GM19035 (cell line): ENCODE results near the gene SAP25.

ENCODE experiments used
- ATAC-seq: cut with Tn5 transposase; IDR thresholded peaks from one replicate; pipeline ENCODE4 v1.9.1; 2021; ENCODE audit not compliant: unreplicated experiment

Gene SAP25

GRCh38 chr7:100573691-100574361 lies at the start of gene SAP25:
TSS of gene SAP25 (minus strand) at chr7:100573900. CDS start at chr7:100573742, 158 bp downstream.
- no peak for ATAC-seq

GRCh38 chr7:100621554-100621953 lies 47.9 kb upstream of the SAP25 start:
- no peak for ATAC-seq

GRCh38 chr7:100620804-100621203 lies 47.1 kb upstream of the SAP25 start:
- no peak for ATAC-seq

GRCh38 chr7:100620239-100620638 lies 46.5 kb upstream of the SAP25 start:
- no peak for ATAC-seq

GRCh38 chr7:100614308-100614861 lies 40.7 kb upstream of the SAP25 start:
- no peak for ATAC-seq

- no peak for ATAC-seq
These were observed 39.9 kb upstream of the SAP25 start for GRCh38 chr7:100613412-100614175.

- ATAC-seq = no peak
These were observed 39.2 kb upstream of the SAP25 start for GRCh38 chr7:100612730-100613390.

- ATAC-seq = peak; percentile 91
These were observed 38.5 kb upstream of the SAP25 start, which contains the start of gene MOSPD3 for GRCh38 chr7:100611983-100612729. TSS of gene MOSPD3 (plus strand) at chr7:100612540. CDS start at chr7:100612792, 252 bp downstream.

- ATAC-seq = no peak
These were observed 36.3 kb upstream of the SAP25 start for GRCh38 chr7:100609958-100610357.

GRCh38 chr7:100607111-100607510 lies 33.4 kb upstream of the SAP25 start:
- ATAC-seq = no peak

- no peak for ATAC-seq
These were observed 32.6 kb upstream of the SAP25 start for GRCh38 chr7:100606313-100606712.

- no peak for ATAC-seq
These were observed 31.5 kb upstream of the SAP25 start for GRCh38 chr7:100604976-100605911.

GRCh38 chr7:100604028-100604975 lies 30.6 kb upstream of the SAP25 start:
- peak; percentile 47 for ATAC-seq

GRCh38 chr7:100603726-100604027 lies 30.0 kb upstream of the SAP25 start:
- ATAC-seq = no peak

GRCh38 chr7:100602889-100603725 lies 29.4 kb upstream of the SAP25 start:
- ATAC-seq = no peak

GRCh38 chr7:100600730-100601038 lies 27.0 kb upstream of the SAP25 start:
- ATAC-seq = no peak

- no peak for ATAC-seq
These were observed 26.4 kb upstream of the SAP25 start for GRCh38 chr7:100599911-100600729.
